ENCODE data around the gene WDR55.
A peak's percentile ranks its signal among the peaks of the same experiment; 100 is the strongest.
"Not testable (repeated sequence)": the region's sequence is repeated elsewhere in the genome, so short reads cannot be mapped to it uniquely, and the experiment has no call there.

Gene WDR55

DNA sequence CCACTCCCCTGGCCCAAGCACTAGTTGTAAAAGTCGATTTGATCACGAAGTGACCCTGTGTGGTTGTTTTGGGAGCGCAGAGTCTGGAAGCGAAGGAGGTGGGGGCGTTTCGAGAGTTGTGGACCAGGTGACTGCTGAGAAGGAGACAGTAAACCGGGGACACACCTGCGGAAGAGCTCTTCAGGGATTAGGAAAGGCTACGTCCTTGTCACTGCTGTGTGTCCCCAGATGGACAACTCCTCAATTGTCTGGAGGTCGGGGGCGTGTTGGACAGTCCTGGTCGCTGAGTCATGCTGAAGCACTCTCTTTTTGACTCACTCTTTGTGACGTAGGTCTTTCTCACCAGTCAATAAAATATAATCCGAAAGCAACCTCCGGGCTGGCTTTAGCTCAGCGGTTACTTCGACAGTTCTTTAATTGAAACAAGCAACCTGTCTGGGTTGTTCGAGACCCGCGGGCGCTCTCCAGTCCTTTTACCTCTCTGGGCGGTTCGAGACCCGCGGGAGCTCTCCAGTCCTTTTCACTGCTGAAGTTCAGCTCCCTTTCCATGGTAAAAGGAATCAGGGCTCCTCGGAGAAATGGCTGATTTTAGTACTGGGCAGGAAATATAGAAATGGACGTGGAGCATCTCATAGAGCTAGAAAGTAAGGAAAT, 46.3 kb downstream of the WDR55 start:
- peak; percentile 85 to 86 for DNase-seq (ENCODE audit: low read depth in 2 of 2)

GRCh38 chr5:140711794-140712193, 47.1 kb downstream of the WDR55 start:
- DNase-seq (ENCODE audit: low read depth in 2 of 2): no peak

- no peak for DNase-seq (ENCODE audit: low read depth in 2 of 2)
These were observed 48.9 kb downstream of the WDR55 start for GRCh38 chr5:140713562-140714094.

- DNase-seq (ENCODE audit: low read depth in 2 of 2): not testable (repeated sequence)
These were observed 51.5 kb downstream of the WDR55 start for GRCh38 chr5:140716238-140716637.

DNA sequence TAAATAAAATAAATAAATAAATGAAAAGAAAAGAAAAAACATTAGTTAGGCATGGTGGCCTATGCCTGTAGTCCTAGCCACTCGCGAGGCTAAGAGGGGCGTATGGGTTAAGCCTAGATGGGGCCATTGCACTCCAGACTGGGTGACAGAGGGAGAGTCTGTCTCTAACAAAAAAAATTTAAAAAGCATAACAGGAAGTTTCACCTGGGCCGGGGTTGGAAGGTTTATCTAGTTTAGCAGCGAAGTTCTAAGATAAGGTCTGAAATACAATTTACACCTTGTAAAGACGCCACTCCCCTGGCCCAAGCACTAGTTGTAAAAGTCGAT, 53.5 kb downstream of the WDR55 start:
- no peak for DNase-seq (ENCODE audit: low read depth in 2 of 2)

GRCh38 chr5:140720738-140721137, 56.0 kb downstream of the WDR55 start:
- not testable (repeated sequence) for DNase-seq (ENCODE audit: low read depth in 2 of 2)

DNA sequence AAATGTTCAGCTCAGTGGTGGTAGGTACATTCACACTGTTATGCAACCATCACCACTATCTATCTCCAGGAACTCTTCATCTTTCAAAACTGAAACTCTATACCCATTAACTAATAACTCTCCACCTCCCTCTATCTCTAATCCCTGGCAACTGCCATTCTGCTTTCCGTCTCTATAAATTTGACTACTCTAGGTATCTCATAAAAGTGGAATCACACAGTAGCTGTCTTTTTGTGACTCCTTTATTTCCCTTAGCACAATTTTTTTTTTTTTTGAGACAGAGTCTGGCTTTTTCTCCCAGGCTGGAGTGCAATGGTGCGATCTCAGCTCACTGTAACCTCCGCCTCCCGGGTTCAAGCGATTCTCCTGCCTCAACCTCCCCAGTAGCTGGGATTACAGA, 56.7 kb downstream of the WDR55 start:
- not testable (repeated sequence) for DNase-seq (ENCODE audit: low read depth in 2 of 2)
